Stomach smooth muscle (tissue), 2 donors: ENCODE data around the gene GOSR1.
"Not testable (repeated sequence)": the region's sequence is repeated elsewhere in the genome, so short reads cannot be mapped to it uniquely, and the experiment has no call there.

ENCODE experiments used
- H3K27ac ChIP-seq: one replicate; pipeline ENCODE4 v1.7.0; 2013; ENCODE audit warnings: mild to moderate bottlenecking, low read length, inconsistent platforms
- H3K27me3 ChIP-seq, 2 donors: one replicate each; pipeline ENCODE4 v1.7.0; 2013; ENCODE audit warnings: low read length in 2 of 2; ENCODE audit not compliant: insufficient read depth in 2 of 2, control insufficient read depth in 1 of 2
- H3K36me3 ChIP-seq, 2 donors: one replicate each; pipeline ENCODE4 v1.7.0; 2013; ENCODE audit warnings: low read length in 2 of 2; ENCODE audit not compliant: control insufficient read depth in 2 of 2, insufficient read depth in 2 of 2
- H3K4me1 ChIP-seq: one replicate; pipeline ENCODE4 v1.7.0; 2013; ENCODE audit warnings: low read length; ENCODE audit not compliant: control insufficient read depth, insufficient read depth
- H3K4me3 ChIP-seq, 2 donors: one replicate each; pipeline ENCODE4 v1.7.0; 2013; ENCODE audit warnings: low read length in 2 of 2
- H3K9ac ChIP-seq, 2 donors: one replicate each; pipeline ENCODE4 v1.7.0; 2013; ENCODE audit warnings: low read length in 2 of 2, mild to moderate bottlenecking in 1 of 2
- H3K9me3 ChIP-seq, 2 donors: one replicate each; pipeline ENCODE4 v1.7.0; 2013; ENCODE audit warnings: low read length in 2 of 2; ENCODE audit not compliant: control insufficient read depth in 2 of 2
- donor health status: healthy.
- donor health status: Pancreatic carcinoma.

Gene GOSR1

GRCh38 chr17:30543456-30543855 lies 66.2 kb downstream of the GOSR1 start:
- Histone ChIP-seq H3K36me3 (peaks cover 0 to 3% of the 10 kb centered on the region in 2 donors), H3K4me1 (no peaks in the 10 kb centered on the region), H3K27ac (no peak overlapping the region), H3K9ac (no peak overlapping the region), H3K4me3 (no peak overlapping the region), H3K9me3 (no peaks in the 10 kb centered on the region), H3K27me3 (no peaks in the 10 kb centered on the region)

DNA sequence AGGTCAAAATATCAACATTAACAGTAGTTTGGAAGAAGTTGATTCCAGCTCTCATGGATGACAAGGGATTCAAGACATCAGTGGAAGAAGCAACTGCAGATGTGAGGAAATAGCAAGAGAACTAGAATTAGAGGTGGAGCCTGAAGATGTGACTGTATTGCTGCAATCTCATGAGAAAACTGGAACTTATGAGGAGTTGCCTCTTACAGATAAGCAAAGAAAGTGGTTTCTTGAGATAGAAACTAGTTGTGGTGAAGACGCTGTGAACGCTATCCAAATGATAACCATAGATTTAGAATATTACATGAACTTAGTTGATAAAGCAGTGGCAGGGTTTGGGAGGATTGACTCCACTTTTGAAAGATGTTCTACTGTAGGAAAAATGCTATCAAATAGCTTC lies 67.8 kb downstream of the GOSR1 start:
- Histone ChIP-seq H3K36me3 (peaks cover 0 to 3% of the 10 kb centered on the region in 2 donors), H3K4me3 (no peak overlapping the region), H3K9ac (no peak overlapping the region), H3K27me3 (no peaks in the 10 kb centered on the region), H3K9me3 (no peaks in the 10 kb centered on the region), H3K4me1 (no peaks in the 10 kb centered on the region), H3K27ac (no peak overlapping the region)

GRCh38 chr17:30547778-30548573 lies 70.8 kb downstream of the GOSR1 start:
- H3K4me1 ChIP-seq, result peaks cover 2% of the 10 kb centered on the region
- H3K9me3 ChIP-seq, result no peaks in the 10 kb centered on the region
- H3K27me3 ChIP-seq, result no peaks in the 10 kb centered on the region
- no peak overlapping the region for H3K9ac ChIP-seq
- H3K27ac ChIP-seq, result no peak overlapping the region
- H3K4me3 ChIP-seq, result no peak overlapping the region
- peaks cover 0 to 2% of the 10 kb centered on the region in 2 donors for H3K36me3 ChIP-seq

- not testable (repeated sequence) for H3K36me3 ChIP-seq
Observed at GRCh38 chr17:30549181-30549580, 72.0 kb downstream of the GOSR1 start.

DNA sequence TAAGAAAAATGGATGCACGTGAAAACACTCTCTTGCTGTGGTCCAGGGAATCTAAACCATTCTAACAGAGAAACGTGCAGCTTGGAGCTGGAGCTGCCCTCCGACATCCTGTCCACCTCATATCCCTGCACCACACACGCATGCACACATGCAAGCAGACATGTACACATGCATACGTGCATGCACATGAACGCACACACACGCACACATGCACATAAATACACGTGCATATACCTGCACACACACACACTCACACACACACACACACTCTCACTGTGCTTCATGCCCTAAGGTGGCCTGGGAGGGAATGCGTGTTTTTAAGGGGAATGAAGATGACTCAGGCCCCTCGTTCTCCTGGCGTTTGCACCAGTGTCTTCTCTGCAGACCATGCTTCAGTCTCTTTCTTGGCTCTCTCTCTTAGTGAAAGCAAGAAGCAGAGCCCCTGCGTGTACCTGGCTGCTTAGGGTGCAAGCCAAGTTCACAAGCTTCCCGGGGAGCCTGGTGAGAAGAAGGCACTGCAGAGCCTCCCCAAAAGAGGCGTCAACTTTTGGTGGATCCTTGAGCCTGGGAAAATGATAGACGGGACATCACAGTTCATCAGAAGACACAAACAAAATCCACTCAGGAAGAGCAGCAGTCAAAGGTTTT lies 72.8 kb downstream of the GOSR1 start:
- Histone ChIP-seq H3K4me1 (peaks cover 2% of the 10 kb centered on the region), H3K9me3 (no peaks in the 10 kb centered on the region), H3K27ac (no peak overlapping the region), H3K27me3 (no peaks in the 10 kb centered on the region), H3K4me3 (no peak overlapping the region), H3K9ac (no peak overlapping the region), H3K36me3 (no peaks in the 10 kb centered on the region)

More at GRCh38 chr17:30549181-30549580, 72.0 kb downstream of the GOSR1 start:
- H3K9ac ChIP-seq, H3K27me3 ChIP-seq, H3K27ac ChIP-seq, H3K9me3 ChIP-seq, H3K4me3 ChIP-seq, H3K4me1 ChIP-seq: not testable (repeated sequence)

GRCh38 chr17:30550512-30551273 lies 73.5 kb downstream of the GOSR1 start:
- no peak overlapping the region for H3K4me3 ChIP-seq
- H3K27me3 ChIP-seq, result no peaks in the 10 kb centered on the region
- H3K27ac ChIP-seq, result no peak overlapping the region
- H3K36me3 ChIP-seq, result no peaks in the 10 kb centered on the region
- no peak overlapping the region for H3K9ac ChIP-seq
- peaks cover 2% of the 10 kb centered on the region for H3K4me1 ChIP-seq
- no peaks in the 10 kb centered on the region for H3K9me3 ChIP-seq

- not testable (repeated sequence) for H3K27ac ChIP-seq, H3K36me3 ChIP-seq, H3K9ac ChIP-seq, H3K27me3 ChIP-seq, H3K4me3 ChIP-seq, H3K9me3 ChIP-seq, H3K4me1 ChIP-seq
Observed at GRCh38 chr17:30551274-30551995, 74.2 kb downstream of the GOSR1 start.

DNA sequence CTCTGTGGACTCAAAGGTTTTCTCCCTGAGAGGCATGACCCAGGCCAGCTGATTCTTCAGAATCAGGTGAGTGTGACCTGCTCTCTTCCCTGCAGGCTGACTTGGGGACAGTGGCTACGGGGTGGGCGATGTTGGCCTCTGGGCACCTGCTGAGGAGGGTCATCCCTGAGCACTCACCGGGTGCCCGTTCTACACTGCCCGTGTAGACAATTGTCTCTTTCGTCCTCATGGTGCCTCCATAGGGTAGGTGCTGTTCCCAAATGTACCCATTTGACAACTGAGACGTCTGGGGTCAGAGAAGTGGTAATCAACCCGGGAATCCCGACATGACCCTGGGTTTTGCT lies 74.8 kb downstream of the GOSR1 start:
- no peak overlapping the region for H3K27ac ChIP-seq
- no peak overlapping the region for H3K9ac ChIP-seq
- no peaks in the 10 kb centered on the region for H3K27me3 ChIP-seq
- no peaks in the 10 kb centered on the region for H3K36me3 ChIP-seq
- H3K9me3 ChIP-seq, result no peaks in the 10 kb centered on the region
- H3K4me3 ChIP-seq, result no peak overlapping the region
- H3K4me1 ChIP-seq, result peaks cover 2% of the 10 kb centered on the region

DNA sequence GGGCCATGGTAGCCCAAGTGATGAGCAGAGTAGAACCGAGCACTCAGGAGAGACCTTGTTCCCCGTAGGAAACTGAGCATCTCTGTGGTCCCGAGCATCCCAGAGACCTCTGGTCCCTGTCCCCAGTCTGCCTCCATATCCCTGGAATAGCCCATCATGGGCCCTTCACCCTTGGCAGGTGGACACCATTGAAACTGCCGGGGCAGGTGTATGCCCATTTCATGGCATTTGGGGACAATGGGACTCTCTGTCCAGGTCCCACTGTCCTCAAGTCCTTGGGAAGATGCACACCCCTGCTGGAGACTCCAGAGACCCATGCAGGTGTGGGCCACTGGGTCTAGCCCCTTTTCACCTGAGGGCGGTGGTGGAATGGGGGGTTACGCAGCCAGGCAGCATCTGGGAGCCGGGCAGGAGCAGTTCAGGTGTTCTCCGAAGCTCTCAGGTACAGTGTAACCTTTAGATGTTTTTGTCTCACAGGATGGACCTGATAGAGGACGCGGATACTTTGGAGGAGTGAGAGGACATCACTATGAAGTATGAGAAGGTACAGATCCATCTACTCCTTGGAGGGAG lies 75.9 kb downstream of the GOSR1 start:
- H3K27ac ChIP-seq, result no peak overlapping the region
- no peak overlapping the region for H3K4me3 ChIP-seq
- peaks cover 2% of the 10 kb centered on the region for H3K4me1 ChIP-seq
- no peak overlapping the region for H3K9ac ChIP-seq
- H3K36me3 ChIP-seq, result no peaks in the 10 kb centered on the region
- H3K27me3 ChIP-seq, result no peaks in the 10 kb centered on the region
- H3K9me3 ChIP-seq, result no peaks in the 10 kb centered on the region

GRCh38 chr17:30553823-30554440 lies 76.7 kb downstream of the GOSR1 start:
- H3K4me3 ChIP-seq, H3K9me3 ChIP-seq, H3K27me3 ChIP-seq, H3K9ac ChIP-seq, H3K4me1 ChIP-seq, H3K27ac ChIP-seq, H3K36me3 ChIP-seq: not testable (repeated sequence)
